ENCODE results near the gene APOA4.

Gene APOA4

GRCh38 chr11:116871248-116871647 is 48.1 kb upstream of the APOA4 start:
- CTCF ChIA-PET: interaction anchor here (0.9 to 2.3 kb wide), 3 partner anchors 9 to 235 kb away, joined by 3 to 6 read pairs (median 4); partner anchors contain the start of gene APOA5
- POLR2A ChIA-PET: no interaction called here
- no peak overlapping the region for H3K27ac ChIP-seq (ENCODE audit: extremely low read depth, low read depth, low read length)
- H3K36me3 ChIP-seq (ENCODE audit: control insufficient read depth in 2 of 2, insufficient read depth in 1 of 2, low read length in 2 of 2): peaks cover 0 to 94% of the 10 kb centered on the region in 2 experiments; a peak in 1 of 3 replicates
- H3K4me1 ChIP-seq (ENCODE audit: control insufficient read depth, insufficient read depth, low read length): no peaks in the 10 kb centered on the region
- no peak overlapping the region for H3K4me3 ChIP-seq (ENCODE audit: low read depth, low read length)
- H3K9me3 ChIP-seq (ENCODE audit: control insufficient read depth, insufficient read depth, low read depth, low read length): no peaks in the 10 kb centered on the region
- TF ChIP-seq SP3 (tag by site-specific recombination; IDR thresholded peaks at IDR 0.05) (no peak), ZNF561 (tag by site-specific recombination; IDR thresholded peaks at IDR 0.05; ENCODE audit: borderline replicate concordance) (no peak), KLF7 (tag by site-specific recombination; IDR thresholded peaks at IDR 0.05; ENCODE audit: borderline replicate concordance) (no peak), ZNF544 (tag by site-specific recombination; IDR thresholded peaks at IDR 0.05) (no peak)

GRCh38 chr11:116870054-116870453 is 47.0 kb upstream of the APOA4 start:
- Histone ChIP-seq H3K36me3 (ENCODE audit: control insufficient read depth in 2 of 2, insufficient read depth in 1 of 2, low read length in 2 of 2) (peaks cover 0 to 94% of the 10 kb centered on the region in 2 experiments; a peak in 1 of 3 replicates), H3K4me1 (ENCODE audit: control insufficient read depth, insufficient read depth, low read length) (no peaks in the 10 kb centered on the region), H3K9me3 (ENCODE audit: control insufficient read depth, insufficient read depth, low read depth, low read length) (no peaks in the 10 kb centered on the region), H3K27ac (ENCODE audit: extremely low read depth, low read depth, low read length) (no peak overlapping the region), H3K4me3 (ENCODE audit: low read depth, low read length) (no peak overlapping the region)
- ChIA-PET CTCF (interaction anchor here (1.1 to 2.3 kb wide), 4 partner anchors 9 to 236 kb away, joined by 3 to 6 read pairs (median 4); partner anchors contain the start of gene APOA5), POLR2A (interaction anchor here (0.6 kb wide), 2 partner anchors 239 to 346 kb away, joined by 3 read pairs; no protein-coding TSS in a partner anchor)
- TF ChIP-seq OSR2 (tag by site-specific recombination; IDR thresholded peaks at IDR 0.05) (no peak), IKZF3 (tag by site-specific recombination; IDR thresholded peaks at IDR 0.05) (no peak), ZBTB8A (tag by site-specific recombination; IDR thresholded peaks at IDR 0.05) (no peak), ZNF610 (tag by site-specific recombination; IDR thresholded peaks at IDR 0.05; ENCODE audit: borderline replicate concordance) (no peak), ZBTB48 (tag by site-specific recombination; IDR thresholded peaks at IDR 0.05) (no peak), ZNF791 (tag by site-specific recombination; IDR thresholded peaks at IDR 0.05) (no peak), ZSCAN16 (tag by site-specific recombination; IDR thresholded peaks at IDR 0.05) (no peak)

GRCh38 chr11:116869610-116870009 is 46.5 kb upstream of the APOA4 start:
- Histone ChIP-seq H3K27ac (ENCODE audit: extremely low read depth, low read depth, low read length) (no peak overlapping the region), H3K4me3 (ENCODE audit: low read depth, low read length) (no peak overlapping the region), H3K4me1 (ENCODE audit: control insufficient read depth, insufficient read depth, low read length) (no peaks in the 10 kb centered on the region), H3K36me3 (ENCODE audit: control insufficient read depth in 2 of 2, insufficient read depth in 1 of 2, low read length in 2 of 2) (peaks cover 0 to 94% of the 10 kb centered on the region in 2 experiments; a peak in 1 of 3 replicates), H3K9me3 (ENCODE audit: control insufficient read depth, insufficient read depth, low read depth, low read length) (no peaks in the 10 kb centered on the region)
- TF ChIP-seq ZNF707 (tag by site-specific recombination; IDR thresholded peaks at IDR 0.05) (no peak), ZNF48 (tag by site-specific recombination; IDR thresholded peaks at IDR 0.05) (no peak), ZNF114 (tag by site-specific recombination; IDR thresholded peaks at IDR 0.05) (no peak), ZNF561 (tag by site-specific recombination; IDR thresholded peaks at IDR 0.05; ENCODE audit: borderline replicate concordance) (no peak), REPIN1 (tag by site-specific recombination; IDR thresholded peaks at IDR 0.05; ENCODE audit: low read depth) (no peak)
- ChIA-PET CTCF (interaction anchor here (1.1 to 2.3 kb wide), 3 partner anchors 9 to 237 kb away, joined by 4 to 6 read pairs (median 4); no protein-coding TSS in a partner anchor), POLR2A (interaction anchor here (0.6 kb wide), 1 partner anchor 239 kb away, joined by 3 read pairs; no protein-coding TSS in a partner anchor)

GRCh38 chr11:116868066-116868465 is 45.0 kb upstream of the APOA4 start:
- Histone ChIP-seq H3K36me3 (ENCODE audit: control insufficient read depth in 2 of 2, insufficient read depth in 1 of 2, low read length in 2 of 2) (peaks cover 0 to 95% of the 10 kb centered on the region in 2 experiments; a peak in 2 of 3 replicates), H3K9me3 (ENCODE audit: control insufficient read depth, insufficient read depth, low read depth, low read length) (no peaks in the 10 kb centered on the region), H3K4me1 (ENCODE audit: control insufficient read depth, insufficient read depth, low read length) (no peaks in the 10 kb centered on the region), H3K4me3 (ENCODE audit: low read depth, low read length) (no peak overlapping the region), H3K27ac (ENCODE audit: extremely low read depth, low read depth, low read length) (no peak overlapping the region)
- no peak for TF ChIP-seq ZNF473 (tag by site-specific recombination; IDR thresholded peaks at IDR 0.05)
- no peak for TF ChIP-seq ZNF112 (tag by site-specific recombination; IDR thresholded peaks at IDR 0.05)
- no peak for TF ChIP-seq ZBTB48 (tag by site-specific recombination; IDR thresholded peaks at IDR 0.05)
- TF ChIP-seq PRDM10 (tag by site-specific recombination; IDR thresholded peaks at IDR 0.05): no peak
- TF ChIP-seq GLI4 (tag by site-specific recombination; IDR thresholded peaks at IDR 0.05): no peak
- no peak for TF ChIP-seq ZFP37 (tag by site-specific recombination; IDR thresholded peaks at IDR 0.05)
- no peak for TF ChIP-seq MYNN (tag by site-specific recombination; IDR thresholded peaks at IDR 0.05; ENCODE audit: borderline replicate concordance)
- TF ChIP-seq ZNF664 (tag by site-specific recombination; IDR thresholded peaks at IDR 0.05): no peak
- POLR2A ChIA-PET: no interaction called here
- CTCF ChIA-PET: no interaction called here
